HG03135 (cell line): ENCODE results near the gene ABCC2.
"Not testable (repeated sequence)": the region's sequence is repeated elsewhere in the genome, so short reads cannot be mapped to it uniquely, and the experiment has no call there.

ENCODE experiments used
- ATAC-seq: cut with Tn5 transposase; IDR thresholded peaks from one replicate; pipeline ENCODE4 v1.9.1; 2021; ENCODE audit warnings: mild to moderate bottlenecking, moderate library complexity; ENCODE audit not compliant: unreplicated experiment

ABCC2 gene

DNA sequence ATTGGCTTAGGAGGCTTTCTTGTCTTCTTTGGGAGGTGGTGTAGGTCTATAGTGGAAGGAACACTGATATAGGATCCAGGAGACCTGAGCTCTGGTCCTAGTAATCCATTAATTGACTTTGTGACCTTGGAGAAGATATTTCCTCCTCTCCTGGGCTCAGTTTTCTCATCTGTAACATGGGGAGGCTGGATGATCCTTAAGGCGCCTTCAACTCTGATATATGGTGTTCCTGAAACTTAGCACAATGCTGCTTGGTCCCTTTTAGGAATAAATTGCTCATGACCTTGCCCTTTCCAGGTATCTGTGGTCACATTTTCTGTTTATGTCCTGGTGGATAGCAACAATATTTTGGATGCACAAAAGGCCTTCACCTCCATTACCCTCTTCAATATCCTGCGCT is 25.3 kb downstream of the ABCC2 start:
- no peak for ATAC-seq

GRCh38 chr10:99808270-99808669 is 25.8 kb downstream of the ABCC2 start:
- ATAC-seq, result no peak

DNA sequence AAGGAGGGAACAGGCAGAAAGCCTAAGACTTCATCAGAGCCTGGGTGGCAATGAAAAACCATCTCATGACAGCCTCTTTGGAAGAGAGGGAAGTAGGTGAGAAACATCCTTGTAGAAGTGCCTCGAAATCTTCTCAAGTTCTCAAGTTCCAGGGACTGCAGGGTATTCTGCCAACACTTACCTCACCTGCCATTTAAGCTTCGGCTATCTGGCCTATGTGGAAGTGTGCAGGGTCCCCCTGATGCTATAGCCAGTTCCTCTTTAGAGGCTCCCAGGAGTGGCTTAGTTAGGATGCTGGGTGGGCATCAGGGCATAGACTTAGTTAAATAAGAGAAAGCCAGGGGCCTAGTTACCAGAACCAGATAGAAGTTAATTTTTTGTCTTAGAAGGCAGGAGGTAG is 27.0 kb downstream of the ABCC2 start:
- ATAC-seq, result no peak

- ATAC-seq, result no peak
Measured at GRCh38 chr10:99809931-99810615, 27.6 kb downstream of the ABCC2 start.

GRCh38 chr10:99812177-99812576 is 29.7 kb downstream of the ABCC2 start:
- no peak for ATAC-seq

- no peak for ATAC-seq
Measured at GRCh38 chr10:99814143-99814542, 31.7 kb downstream of the ABCC2 start.

GRCh38 chr10:99815621-99816020 is 33.2 kb downstream of the ABCC2 start:
- ATAC-seq, result no peak

DNA sequence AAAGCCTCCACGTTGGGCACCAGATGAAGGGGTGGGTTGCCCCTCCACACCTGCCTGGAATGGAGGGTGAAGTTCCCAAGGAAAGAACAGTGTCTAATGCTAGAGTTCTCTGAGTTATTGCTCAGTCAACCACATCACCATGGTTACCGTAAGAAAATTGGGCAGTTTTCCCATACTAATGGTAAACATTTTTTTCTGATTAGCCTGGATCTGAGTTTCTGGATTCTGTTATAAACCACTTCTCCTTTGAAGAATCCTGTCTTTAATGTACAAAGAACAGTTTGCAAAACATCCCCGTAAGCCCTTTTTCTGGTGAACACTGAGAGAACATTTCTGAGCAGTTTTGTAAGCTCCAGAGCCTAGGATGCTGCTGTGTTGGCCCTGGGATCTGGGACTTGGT is 45.5 kb downstream of the ABCC2 start:
- no peak for ATAC-seq

DNA sequence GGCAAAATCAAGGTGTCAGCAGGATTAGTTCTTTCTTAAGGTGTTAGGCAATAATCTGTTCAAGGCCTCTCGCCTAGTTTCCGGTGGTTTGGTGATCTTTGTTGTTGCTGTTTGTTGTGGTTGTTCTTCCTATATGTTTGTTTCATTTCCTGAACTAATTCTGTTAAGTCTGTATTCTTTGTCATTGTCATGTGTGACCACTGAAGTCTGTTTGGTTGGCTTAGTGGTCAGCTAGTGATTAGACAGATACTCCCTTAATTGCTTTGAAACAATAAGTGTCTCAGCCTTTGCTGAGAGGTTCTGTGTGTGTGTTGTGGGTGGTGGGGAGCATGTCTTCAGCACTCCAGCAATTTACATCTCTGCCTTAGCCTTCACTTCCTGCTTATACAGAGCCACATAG is 46.0 kb downstream of the ABCC2 start:
- ATAC-seq, result no peak

GRCh38 chr10:99832439-99832838 is 50.0 kb downstream of the ABCC2 start:
- no peak for ATAC-seq

GRCh38 chr10:99834410-99834809 is 52.0 kb downstream of the ABCC2 start:
- no peak for ATAC-seq

DNA sequence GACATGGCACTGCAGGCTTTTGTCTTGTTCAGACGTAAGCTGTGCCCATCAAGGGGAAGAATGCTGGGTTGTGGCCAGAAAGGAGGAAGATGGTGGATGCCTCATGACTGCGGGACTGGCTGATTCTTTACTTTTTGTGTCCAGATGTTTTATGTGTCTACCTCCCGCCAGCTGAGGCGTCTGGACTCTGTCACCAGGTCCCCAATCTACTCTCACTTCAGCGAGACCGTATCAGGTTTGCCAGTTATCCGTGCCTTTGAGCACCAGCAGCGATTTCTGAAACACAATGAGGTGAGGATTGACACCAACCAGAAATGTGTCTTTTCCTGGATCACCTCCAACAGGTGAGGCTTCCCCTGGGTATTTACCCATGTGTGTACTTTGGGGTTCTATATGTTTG is 53.5 kb downstream of the ABCC2 start:
- ATAC-seq, result no peak

DNA sequence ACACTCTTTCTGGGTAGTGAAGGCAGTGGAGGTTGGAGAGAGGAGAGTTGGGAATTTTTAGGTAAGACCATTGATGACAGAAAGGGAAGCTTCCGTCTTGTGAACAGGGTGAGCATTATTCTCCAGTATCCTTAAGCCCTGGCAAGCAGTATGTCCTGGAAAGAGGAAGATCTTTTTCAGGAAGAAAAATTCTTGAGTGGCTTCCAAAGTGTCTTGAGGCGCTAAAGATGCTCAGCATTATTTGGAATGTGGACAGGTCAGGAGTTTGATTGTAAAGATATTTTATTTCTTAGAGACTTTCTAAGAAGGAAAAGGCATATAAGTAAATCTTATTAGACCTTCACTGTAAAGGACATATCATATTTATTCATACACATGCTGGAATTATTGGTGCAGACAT is 54.3 kb downstream of the ABCC2 start:
- no peak for ATAC-seq

GRCh38 chr10:99840859-99841258 is 58.4 kb downstream of the ABCC2 start:
- not testable (repeated sequence) for ATAC-seq

DNA sequence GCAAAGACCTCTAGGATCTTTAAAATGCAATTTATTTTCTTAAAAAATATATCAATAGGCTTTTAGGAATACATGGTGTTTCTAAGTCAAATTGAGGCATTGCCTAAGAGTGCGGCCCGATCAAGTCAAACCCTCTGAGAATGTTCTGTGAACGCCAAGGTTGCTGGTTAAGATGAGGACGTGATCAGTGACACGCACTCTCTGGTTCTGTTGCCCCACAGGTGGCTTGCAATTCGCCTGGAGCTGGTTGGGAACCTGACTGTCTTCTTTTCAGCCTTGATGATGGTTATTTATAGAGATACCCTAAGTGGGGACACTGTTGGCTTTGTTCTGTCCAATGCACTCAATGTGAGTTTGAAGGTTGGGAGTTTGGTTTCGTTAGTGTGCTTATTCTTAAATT is 59.3 kb downstream of the ABCC2 start:
- ATAC-seq, result no peak

GRCh38 chr10:99843310-99843709 is 60.9 kb downstream of the ABCC2 start:
- no peak for ATAC-seq

GRCh38 chr10:99844433-99844955 is 62.1 kb downstream of the ABCC2 start:
- no peak for ATAC-seq

DNA sequence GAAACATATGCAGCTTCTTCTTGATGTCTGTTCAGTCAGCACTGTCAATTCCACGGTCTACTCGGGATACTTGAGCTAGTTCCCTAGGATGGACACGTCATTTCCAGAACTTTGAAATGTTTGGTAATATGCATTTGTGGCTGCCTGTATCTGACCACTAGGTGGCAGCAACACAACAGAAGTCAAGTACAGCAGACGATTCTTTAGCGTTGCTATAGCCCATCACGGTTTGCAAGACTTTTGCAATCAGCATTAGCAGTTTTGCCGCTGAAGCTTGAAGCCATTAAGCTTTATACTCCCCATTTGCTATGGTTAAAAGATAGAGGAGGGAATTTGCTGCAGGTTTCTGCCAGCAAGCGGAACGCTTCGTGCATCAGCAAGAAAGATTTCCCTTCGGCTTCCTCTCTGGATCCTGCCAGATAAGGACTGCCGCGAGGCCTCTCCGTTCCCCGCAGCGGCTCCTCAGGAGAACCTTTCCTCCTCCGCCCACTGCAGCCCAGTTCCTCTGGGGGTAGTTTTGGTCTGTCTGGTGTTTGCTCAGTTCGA is 63.5 kb downstream of the ABCC2 start:
- ATAC-seq, result peak; percentile 72

DNA sequence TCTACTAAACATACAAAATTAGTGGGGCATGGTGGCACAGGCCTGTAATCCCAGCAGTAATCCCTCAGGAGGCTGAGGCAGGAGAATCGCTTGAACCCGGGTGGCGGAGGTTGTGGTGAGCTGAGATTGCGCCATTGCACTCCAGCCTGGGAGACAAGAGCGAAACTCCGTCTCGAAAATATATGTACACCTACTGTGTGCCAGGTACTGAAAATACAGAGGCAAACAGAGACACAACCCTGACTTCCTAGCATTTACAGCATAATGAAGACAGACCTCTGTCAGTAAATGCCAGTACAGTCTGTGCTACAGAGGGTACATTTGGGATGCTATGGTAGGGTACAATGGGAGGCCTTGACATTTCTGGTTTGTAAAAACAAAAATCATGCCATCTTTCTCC is 66.6 kb downstream of the ABCC2 start:
- no peak for ATAC-seq

DNA sequence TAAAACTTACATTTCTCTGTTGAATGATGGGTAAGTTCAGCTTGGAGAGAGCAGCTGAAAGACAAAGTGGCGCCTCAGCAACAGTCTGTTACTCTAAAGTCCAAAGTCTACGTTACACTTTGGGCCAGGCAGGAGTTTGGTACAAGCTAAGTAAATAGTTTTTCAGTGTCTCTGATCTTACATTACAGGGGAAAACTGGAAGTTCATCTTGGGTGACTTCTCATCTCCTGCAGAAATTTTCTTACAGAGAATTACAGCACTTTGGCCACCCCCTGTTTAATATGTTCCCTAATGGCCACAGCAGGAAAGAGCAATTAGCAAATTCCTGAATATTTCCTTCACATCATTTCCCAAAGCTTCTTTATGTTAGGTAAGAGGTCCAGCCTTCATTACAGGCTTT is 67.1 kb downstream of the ABCC2 start:
- ATAC-seq, result no peak

GRCh38 chr10:99850021-99850766 is 67.8 kb downstream of the ABCC2 start:
- no peak for ATAC-seq

- no peak for ATAC-seq
Measured at GRCh38 chr10:99850767-99851340, 68.4 kb downstream of the ABCC2 start.
